Endothelial cell of umbilical vein (primary cell): ENCODE measurements around the gene PIK3AP1. TPM values are rescaled to one million over a fixed set of nuclear protein-coding genes. Genes with fewer than 3 reads are reported as not detected.

Experiments
- BruUV-seq: library from RNA; stranded (reverse); fragments of 400-500 nt; replicated peaks from 2 replicates; lab custom pipeline; 2021; lab: Mats Ljungman, UMichigan
- CTCF ChIA-PET: fragments of 300-600, 350-600 bp; sonication (Branson Sonifier 250); formaldehyde crosslinking; loops from one replicate; lab custom pipeline; 2021; ENCODE audit warnings: antibody characterized with exemption, inconsistent platforms; lab: Charles Lee
- POLR2A ChIA-PET: fragments of 300-600, 350-600 bp; sonication (Branson Sonifier 250); formaldehyde crosslinking; loops from one replicate; lab custom pipeline; 2021; ENCODE audit warnings: antibody characterized with exemption, inconsistent platforms; lab: Charles Lee
- DNase-seq: peaks from one replicate; pipeline ENCODE4 v3.0.0-alpha.2; 2011; ENCODE audit warnings: low read depth, low spot score
- FAIRE-seq: peaks from 2 replicates; lab custom pipeline; 2011; peaks lifted over from hg19 to GRCh38; lab: Jason Lieb, UNC
- H2AFZ ChIP-seq: 2 replicates; pipeline ENCODE4 v1.6.0; 2012; ENCODE audit warnings: low read depth, low read length, control low read depth, inconsistent platforms
- H3K27ac ChIP-seq: 2 replicates; pipeline ENCODE4 v1.5.1; 2011; ENCODE audit warnings: low read depth, mild to moderate bottlenecking, control low read depth, low read length, moderate library complexity; ENCODE audit not compliant: insufficient read depth
- H3K27me3 ChIP-seq, 2 experiments: 2 replicates each; pipeline versions ENCODE4 v1.6.0 to v1.6.1; 2011; ENCODE audit warnings: low read length in 2 of 2, mixed read lengths in 1 of 2; ENCODE audit not compliant: control insufficient read depth in 2 of 2, insufficient read depth in 2 of 2
- H3K36me3 ChIP-seq, 2 experiments: 2 replicates in 1 of 2; 3 replicates in 1 of 2; pipeline ENCODE4 v1.5.1; 2011; ENCODE audit warnings: low read length in 2 of 2, mild to moderate bottlenecking in 1 of 2, moderate library complexity in 1 of 2; ENCODE audit not compliant: control insufficient read depth in 2 of 2, insufficient read depth in 2 of 2; ENCODE audit errors: extremely low read depth in 1 of 2
- H3K4me1 ChIP-seq: 3 replicates; pipeline ENCODE4 v1.5.1; 2011; ENCODE audit warnings: mild to moderate bottlenecking, low read length; ENCODE audit not compliant: control insufficient read depth, insufficient read depth; ENCODE audit errors: extremely low read depth
- H3K4me2 ChIP-seq: 2 replicates; pipeline ENCODE4 v1.6.1; 2011; ENCODE audit warnings: low read length, control low read depth, mixed read lengths; ENCODE audit not compliant: insufficient read depth
- H3K4me3 ChIP-seq, 3 experiments: fragments of 200-600 bp in 1 of 3; sonication (generic), shearing (Covaris generic) in 1 of 3; replicated peaks in 1 of 3; 2 replicates each; pipeline ENCODE4 v1.5.1; 2011 to 2016; ENCODE audit warnings: control low read depth in 3 of 3, low read length in 3 of 3, mild to moderate bottlenecking in 2 of 3, inconsistent platforms in 1 of 3, low read depth in 1 of 3, moderate library complexity in 1 of 3; ENCODE audit not compliant: insufficient read depth in 1 of 3
- H3K79me2 ChIP-seq: 2 replicates; pipeline ENCODE4 v1.6.0; 2012; ENCODE audit warnings: low read length, inconsistent platforms; ENCODE audit not compliant: control insufficient read depth, insufficient read depth
- H3K9ac ChIP-seq: replicated peaks from 2 replicates; pipeline ENCODE3; 2011; ENCODE audit warnings: low read length, control low read depth; ENCODE audit not compliant: insufficient read depth; ENCODE audit errors: extremely low read depth
- H3K9me1 ChIP-seq: replicated peaks from 3 replicates; pipeline ENCODE4 v1.6.0; 2011; ENCODE audit warnings: mild to moderate bottlenecking, low read length; ENCODE audit not compliant: control insufficient read depth, insufficient read depth; ENCODE audit errors: extremely low read depth
- H3K9me3 ChIP-seq: replicated peaks from 2 replicates; pipeline ENCODE4 v1.5.1; 2012; ENCODE audit warnings: low read length, inconsistent platforms; ENCODE audit not compliant: control insufficient read depth, insufficient read depth
- H4K20me1 ChIP-seq: replicated peaks from 2 replicates; pipeline ENCODE3; 2011; ENCODE audit warnings: mild to moderate bottlenecking, low read length; ENCODE audit not compliant: control insufficient read depth, insufficient read depth; ENCODE audit errors: extremely low read depth
- CTCF ChIP-seq, 2 donors: IDR thresholded peaks; 1 replicate in 1 of 2; 2 replicates in 1 of 2; pipeline ENCODE4 v1.5.1; 2011; ENCODE audit warnings: low read length in 2 of 2, mild to moderate bottlenecking in 2 of 2, moderate library complexity in 2 of 2, control low read depth in 1 of 2, inconsistent platforms in 1 of 2, low read depth in 1 of 2; ENCODE audit not compliant: insufficient read depth in 1 of 2; ENCODE audit errors: extremely low read depth in 1 of 2
- EZH2 ChIP-seq: IDR thresholded peaks from 2 replicates; pipeline ENCODE4 v1.6.1; 2012; ENCODE audit warnings: borderline replicate concordance, low read depth, mild to moderate bottlenecking, moderate library complexity, low read length, inconsistent platforms; ENCODE audit not compliant: severe bottlenecking
- FOS ChIP-seq: IDR thresholded peaks from 2 replicates; pipeline ENCODE4 v1.6.1; 2011; ENCODE audit warnings: mild to moderate bottlenecking, low read length, moderate library complexity, borderline replicate concordance; ENCODE audit not compliant: insufficient read depth
- GATA2 ChIP-seq: IDR thresholded peaks from 2 replicates; pipeline ENCODE4 v1.7.0; 2011; ENCODE audit warnings: low read depth, mild to moderate bottlenecking, moderate library complexity, mixed read lengths, low read length; ENCODE audit not compliant: insufficient read length, insufficient read depth
- JUN ChIP-seq: IDR thresholded peaks from 2 replicates; pipeline ENCODE4 v1.6.1; 2011; ENCODE audit warnings: borderline replicate concordance, low read depth; ENCODE audit not compliant: insufficient read length, insufficient read depth
- MAX ChIP-seq: IDR thresholded peaks from 2 replicates; pipeline ENCODE4 v1.6.1; 2011; ENCODE audit not compliant: insufficient read depth, insufficient read length
- MYC ChIP-seq: IDR thresholded peaks from one replicate; pipeline ENCODE4 v1.6.1; 2011; ENCODE audit warnings: mild to moderate bottlenecking, low read depth, low read length
- POLR2A ChIP-seq: IDR thresholded peaks from 2 replicates; pipeline ENCODE4 v1.6.1; 2012; ENCODE audit warnings: low read depth, mild to moderate bottlenecking, control low read depth, low read length
- POLR2AphosphoS5 ChIP-seq: IDR thresholded peaks from 2 replicates; pipeline ENCODE4 v1.6.1; 2012; ENCODE audit warnings: low read depth, mild to moderate bottlenecking, control low read depth, low read length, moderate library complexity; ENCODE audit not compliant: insufficient read depth
- dilution Hi-C: fragments of 300-500 bp; cut with MboI; formaldehyde crosslinking; loops from one replicate; pipeline ENCODE4 v1.15.0; 2019; ENCODE audit warnings: low sequenced_read_pairs; ENCODE audit not compliant: extremely low pct_ligation_motif_present
- intact Hi-C: fragments of 100-400 bp; cut with micrococcal nuclease; formaldehyde crosslinking; loops from one replicate; pipeline ENCODE4 v1.10.0; 2022
- polyA plus RNA-seq, 4 experiments: library from polyadenylated mRNA; depleted of rRNA in 3 of 4; stranded (reverse) in 3 of 4; unstranded in 1 of 4; fragments of >200 nt; gene quantifications; 2 replicates each; pipeline versions ENCODE4 v1.2.1 to v1.2.3, GENCODE V29; 2011 to 2012; ENCODE audit warnings: missing spikeins in 1 of 4
- total RNA-seq: library from RNA; stranded (reverse); gene quantifications from 2 replicates; pipeline ENCODE4 v1.2.3, GENCODE V29; 2021

The PIK3AP1 gene
- total and polyA plus RNA-seq, 2 donors (not counting 3 experiments of a cell fraction or from before 2014, with no cell fraction given), result 0.04 TPM; not detected in 1

- Histone ChIP-seq H3K4me2 (no peak overlapping the region), H3K4me3 (no peak overlapping the region), H3K4me1 (no peaks in the 10 kb centered on the region), H3K36me3 (no peaks in the 10 kb centered on the region), H3K9me3 (no peaks in the 10 kb centered on the region), H3K9me1 (no peaks in the 10 kb centered on the region), H4K20me1 (no peaks in the 10 kb centered on the region), H3K9ac (no peak overlapping the region), H3K79me2 (no peaks in the 10 kb centered on the region), H2AFZ (no peak overlapping the region), H3K27me3 (no peaks in the 10 kb centered on the region), H3K27ac (no peak overlapping the region)
- BruUV-seq, result no TSS peak
- ChIA-PET CTCF (interaction anchor here (1.1 to 1.5 kb wide), 3 partner anchors 15 to 100 kb away, joined by 3 read pairs; no protein-coding TSS in a partner anchor), POLR2A (no interaction called here)
- DNase-seq (no peak), FAIRE-seq (no peak)
- intact Hi-C loops (loop anchor here (5.0 kb wide), 1 partner anchor 343 kb away; no protein-coding TSS in a partner anchor), dilution Hi-C loops (no loop called here)
- TF ChIP-seq JUN (no peak), EZH2 (no peak), GATA2 (no peak), MYC (no peak), MAX (no peak), FOS (no peak), POLR2AphosphoS5 (no peak), POLR2A (no peak), CTCF (IDR thresholded peaks at IDR 0.05; ENCODE audit: extremely low read depth in 1 of 2, insufficient read depth in 1 of 2, low read depth in 1 of 2, low read length in 2 of 2) (no peak)
Measured at GRCh38 chr10:96740579-96741281, 20.4 kb upstream of the PIK3AP1 start.
